GM10266 (cell line): ENCODE data around the gene PDK2.

Experiments used
- DNase-seq: peaks from one replicate; pipeline ENCODE4 v3.0.0; 2012; ENCODE audit errors: extremely low spot score
- CTCF ChIP-seq: IDR thresholded peaks from 2 replicates; pipeline ENCODE4 v1.5.1; 2012; ENCODE audit warnings: mild to moderate bottlenecking, low read depth; ENCODE audit not compliant: control insufficient read depth, insufficient read depth; ENCODE audit errors: missing control alignments

Gene PDK2

GRCh38 chr17:50107790-50108414, 12.8 kb downstream of the PDK2 start:
- no peak for TF ChIP-seq CTCF
- no peak for DNase-seq

GRCh38 chr17:50108556-50108955, 13.4 kb downstream of the PDK2 start:
- no peak for DNase-seq
- no peak for TF ChIP-seq CTCF

GRCh38 chr17:50109207-50109606, 14.1 kb downstream of the PDK2 start:
- DNase-seq: no peak
- TF ChIP-seq CTCF: no peak

- TF ChIP-seq CTCF: no peak
Measured at GRCh38 chr17:50109785-50110184, 14.6 kb downstream of the PDK2 start.

GRCh38 chr17:50110591-50111349, 15.6 kb downstream of the PDK2 start:
- no peak for DNase-seq
- no peak for TF ChIP-seq CTCF

More at GRCh38 chr17:50109785-50110184, 14.6 kb downstream of the PDK2 start:
- no peak for DNase-seq

- TF ChIP-seq CTCF: no peak
- no peak for DNase-seq
Measured at GRCh38 chr17:50111673-50112655, 16.8 kb downstream of the PDK2 start.
